Inflammatory macrophage treated with lipopolysaccharide for 1 hour (primary cell): ENCODE measurements around the gene ESR1.
A peak's percentile ranks its signal among the peaks of the same experiment; 100 is the strongest.
"Not testable (repeated sequence)": the region's sequence is repeated elsewhere in the genome, so short reads cannot be mapped to it uniquely, and the experiment has no call there.

Experiments used
- DNase-seq, 2 donors: peaks; one replicate each; pipeline ENCODE4 v3.0.0-alpha.2; 2020 to 2022

ESR1 gene

DNA sequence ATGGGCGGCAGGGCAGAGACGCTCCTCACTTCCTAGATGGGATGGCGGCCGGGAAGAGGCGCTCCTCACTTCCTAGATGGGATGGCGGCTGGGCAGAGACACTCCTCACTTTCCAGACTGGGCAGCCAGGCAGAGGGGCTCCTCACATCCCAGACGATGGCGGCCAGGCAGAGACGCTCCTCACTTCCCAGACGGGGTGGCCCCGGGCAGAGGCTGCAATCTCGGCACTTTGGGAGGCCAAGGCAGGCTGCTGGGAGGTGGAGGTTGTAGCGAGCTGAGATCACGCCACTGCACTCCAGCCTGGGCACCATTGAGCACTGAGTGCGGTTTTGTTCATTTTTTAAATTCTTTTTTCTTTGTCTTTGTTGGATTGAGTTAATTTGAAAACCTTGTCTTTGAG is 92.3 kb downstream of the ESR1 start:
- DNase-seq = not testable (repeated sequence)

GRCh38 chr6:151900256-151900655 is 92.8 kb downstream of the ESR1 start:
- no peak for DNase-seq

DNA sequence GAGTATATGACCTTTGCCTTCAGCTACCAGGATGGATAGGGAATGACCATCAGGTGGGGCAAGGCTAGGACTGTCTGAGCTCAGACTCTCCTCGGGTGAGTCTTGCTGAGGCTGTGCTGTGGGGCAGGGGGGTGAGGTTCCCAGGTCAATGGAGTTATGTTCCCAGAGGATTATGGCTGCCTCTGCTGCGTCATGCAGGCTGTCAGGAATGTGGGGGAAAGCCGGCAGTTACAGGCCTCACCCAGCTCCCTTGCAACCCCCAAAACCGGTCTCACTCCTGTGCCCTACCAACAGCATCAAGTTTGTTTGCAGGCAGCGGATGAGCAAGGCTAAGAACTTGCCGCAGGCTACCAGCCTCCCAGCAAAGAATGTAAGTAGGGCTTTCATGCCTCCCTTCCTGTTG is 93.5 kb downstream of the ESR1 start:
- no peak for DNase-seq

DNA sequence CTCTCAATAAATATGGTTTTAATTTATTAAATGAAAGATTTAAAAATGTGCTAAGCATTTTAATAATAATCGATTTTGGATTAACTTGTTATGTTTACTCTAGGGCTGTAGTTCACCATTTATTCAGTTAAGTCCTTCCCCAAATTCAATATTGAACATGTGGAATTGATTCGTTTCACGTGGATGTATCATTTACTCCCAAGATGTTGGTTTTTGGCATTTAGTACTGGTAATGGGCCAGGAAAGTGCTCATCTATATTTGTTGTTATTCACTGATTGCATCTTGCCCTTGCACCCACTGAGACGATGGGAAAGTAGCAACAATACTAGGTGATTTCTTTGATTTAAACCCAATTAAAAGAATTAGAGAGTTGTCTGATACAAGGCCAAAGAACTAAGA is 97.1 kb downstream of the ESR1 start:
- DNase-seq = no peak

DNA sequence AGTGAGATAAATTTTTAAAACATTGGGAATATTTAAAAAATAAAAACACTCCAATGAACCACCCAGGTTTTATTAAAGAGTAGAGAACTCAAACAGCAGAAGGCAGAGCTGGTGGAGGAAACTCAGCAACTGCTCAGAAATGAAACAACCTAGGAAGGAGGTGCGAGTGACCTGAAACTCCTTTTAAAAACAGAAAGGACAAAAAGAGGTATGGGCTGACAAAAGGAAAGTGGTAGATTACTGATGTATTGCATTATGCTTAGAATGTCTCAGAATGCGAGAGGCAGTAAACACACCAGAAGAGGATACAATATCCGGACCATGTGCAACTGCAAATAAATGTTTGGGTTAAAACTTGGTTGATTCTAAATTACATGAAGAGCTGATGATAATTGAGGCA is 97.6 kb downstream of the ESR1 start:
- DNase-seq = no peak

DNA sequence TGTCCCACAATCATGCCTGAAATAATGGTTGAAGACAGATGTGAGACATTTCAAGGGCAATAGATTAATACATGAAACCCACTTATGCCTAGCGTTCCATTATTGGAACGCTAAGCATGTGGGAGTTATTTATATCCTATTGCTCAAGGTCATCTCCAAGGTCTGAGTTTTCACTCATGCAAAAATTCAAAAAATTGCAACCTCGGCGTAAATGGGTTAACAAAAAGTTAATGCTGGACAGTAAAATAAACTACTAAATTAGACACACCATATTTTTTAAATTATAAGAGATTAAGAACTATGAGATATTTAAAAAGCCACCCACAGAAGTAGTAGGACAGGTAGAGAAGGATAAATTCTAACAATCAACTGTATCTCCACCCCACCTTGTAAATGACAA is 98.4 kb downstream of the ESR1 start:
- DNase-seq = no peak

- DNase-seq = no peak
Measured at GRCh38 chr6:151911401-151911800, 103.9 kb downstream of the ESR1 start.

- no peak for DNase-seq
Measured at GRCh38 chr6:151914484-151914883, 107.0 kb downstream of the ESR1 start.

- DNase-seq = no peak
Measured at GRCh38 chr6:151916075-151916474, 108.6 kb downstream of the ESR1 start.

- DNase-seq = no peak
Measured at GRCh38 chr6:151916680-151917164, 109.2 kb downstream of the ESR1 start.

DNA sequence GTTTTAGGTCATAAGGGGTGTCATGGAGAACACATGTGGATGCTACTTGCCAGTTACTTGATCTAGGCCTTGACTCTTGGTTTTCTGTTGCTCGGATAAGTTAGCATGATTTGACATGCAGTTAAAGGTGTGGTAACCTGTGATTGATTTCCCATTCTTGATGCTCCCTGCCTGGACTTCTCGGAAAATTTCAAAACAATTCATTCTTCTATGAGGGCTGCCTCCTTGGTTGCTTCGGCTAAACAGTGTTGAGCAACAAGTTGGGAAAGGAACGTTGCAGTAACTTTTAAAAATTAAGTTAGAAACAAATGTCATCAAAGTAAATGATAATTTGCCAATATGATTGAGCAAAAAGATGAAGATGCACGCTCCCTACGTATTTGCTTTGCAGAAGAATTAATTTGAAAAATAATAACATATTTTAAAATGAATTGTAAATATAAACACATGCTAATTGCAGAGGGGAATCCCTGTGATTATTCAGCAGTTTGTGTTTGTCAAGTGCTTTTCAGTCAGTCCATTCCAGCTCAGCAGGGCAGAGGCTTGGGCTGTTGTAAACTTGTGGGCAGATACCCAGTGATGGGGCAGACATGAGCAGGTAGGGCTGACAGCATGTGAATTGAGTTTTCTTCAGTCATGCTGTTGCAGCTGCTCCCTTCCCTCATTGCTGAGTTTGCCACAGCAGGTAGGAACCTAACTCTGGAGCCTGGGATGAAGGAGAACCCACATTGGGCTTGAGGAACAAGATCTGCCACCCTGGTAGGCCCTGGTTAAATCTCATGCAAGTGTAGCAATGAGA is 110.2 kb downstream of the ESR1 start:
- DNase-seq = no peak

GRCh38 chr6:151940307-151940706 is 132.8 kb downstream of the ESR1 start:
- no peak for DNase-seq

GRCh38 chr6:151948002-151948743 is 140.7 kb downstream of the ESR1 start:
- peak; percentile 44 to 47 for DNase-seq

GRCh38 chr6:151958332-151958731 is 150.8 kb downstream of the ESR1 start:
- peak; percentile 22 to 32 for DNase-seq

GRCh38 chr6:151959086-151959485 is 151.6 kb downstream of the ESR1 start:
- DNase-seq = no peak

GRCh38 chr6:151961809-151962208 is 154.3 kb downstream of the ESR1 start:
- no peak for DNase-seq

- no peak for DNase-seq
Measured at GRCh38 chr6:151962246-151962846, 154.9 kb downstream of the ESR1 start.

GRCh38 chr6:151963001-151963400 is 155.5 kb downstream of the ESR1 start:
- no peak for DNase-seq

DNA sequence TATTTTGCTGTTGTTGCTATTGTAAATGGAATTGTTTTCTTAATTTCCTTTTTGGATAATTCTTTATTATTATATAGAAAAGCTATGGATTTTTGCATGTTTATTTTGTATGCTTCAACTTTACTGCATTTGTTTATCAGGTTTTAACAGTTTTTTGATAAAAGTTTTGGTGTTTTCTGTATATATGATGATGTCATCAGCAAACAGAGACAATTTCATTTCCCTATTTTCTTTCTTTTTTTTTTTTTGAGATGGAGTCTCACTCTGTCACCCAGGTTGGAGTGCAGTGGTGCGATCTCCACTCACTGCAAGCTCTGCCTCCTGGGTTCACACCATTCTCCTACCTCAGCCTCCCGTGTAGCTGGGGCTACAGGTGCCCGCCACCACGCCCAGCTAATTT is 156.9 kb downstream of the ESR1 start:
- DNase-seq = not testable (repeated sequence)

GRCh38 chr6:151974061-151974617 is 166.7 kb downstream of the ESR1 start:
- DNase-seq = no peak

- no peak for DNase-seq
Measured at GRCh38 chr6:151975795-151976194, 168.3 kb downstream of the ESR1 start.

DNA sequence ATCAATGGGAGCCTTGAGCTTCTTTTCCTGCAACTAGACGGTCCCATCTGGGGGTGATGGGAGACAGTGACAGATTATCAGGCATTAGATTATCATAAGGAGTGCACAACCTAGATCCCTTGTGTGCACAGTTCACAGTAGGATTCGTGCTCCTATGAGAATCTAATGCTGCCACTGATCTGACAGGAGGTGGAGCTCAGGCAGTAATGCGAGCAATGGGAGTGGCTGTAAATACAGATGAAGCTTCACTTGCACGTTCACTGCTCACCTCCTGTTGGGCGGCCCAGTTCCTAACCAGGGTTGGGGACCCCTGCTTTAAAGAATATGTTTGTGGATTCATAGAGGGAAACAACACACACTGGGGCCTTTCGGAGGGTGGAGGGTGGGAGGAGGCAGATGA is 180.7 kb downstream of the ESR1 start:
- not testable (repeated sequence) for DNase-seq

GRCh38 chr6:151992091-151992490 is 184.6 kb downstream of the ESR1 start:
- no peak for DNase-seq
